H9 (cell line): ENCODE measurements around the gene RGL2. TPM values are rescaled to one million over a fixed set of nuclear protein-coding genes. Genes with fewer than 3 reads are reported as not detected.

Experiments used
- DNase-seq: peaks from one replicate; pipeline ENCODE4 v3.0.0-alpha.2; 2017
- H2AFZ ChIP-seq: one replicate; pipeline ENCODE4 v1.6.1; 2013; ENCODE audit warnings: mild to moderate bottlenecking, low read length, control low read depth, moderate library complexity
- H2AK5ac ChIP-seq: 2 replicates; pipeline ENCODE4 v1.6.1; 2013; ENCODE audit warnings: low read length, control low read depth, mixed read lengths; ENCODE audit not compliant: insufficient read length
- H2BK120ac ChIP-seq: one replicate; pipeline ENCODE4 v1.6.1; 2013; ENCODE audit warnings: low read depth, mild to moderate bottlenecking, low read length, control low read depth, inconsistent platforms; ENCODE audit not compliant: poor library complexity, severe bottlenecking
- H2BK12ac ChIP-seq: 2 replicates; pipeline ENCODE4 v1.6.1; 2013; ENCODE audit warnings: low read length, control low read depth, mixed read lengths, low read depth; ENCODE audit not compliant: insufficient read length
- H2BK15ac ChIP-seq: 2 replicates; pipeline ENCODE4 v1.6.1; 2013; ENCODE audit warnings: low read depth, low read length, control low read depth
- H2BK20ac ChIP-seq: one replicate; pipeline ENCODE4 v1.6.1; 2013; ENCODE audit warnings: low read depth, mild to moderate bottlenecking, low read length, control low read depth, inconsistent platforms; ENCODE audit not compliant: poor library complexity, severe bottlenecking
- H2BK5ac ChIP-seq: 2 replicates; pipeline ENCODE4 v1.6.1; 2013; ENCODE audit warnings: low read length, control low read depth, mixed read lengths; ENCODE audit not compliant: insufficient read length
- H3K14ac ChIP-seq: 2 replicates; pipeline ENCODE4 v1.6.1; 2013; ENCODE audit warnings: low read length, control low read depth; ENCODE audit not compliant: insufficient read depth
- H3K18ac ChIP-seq: 2 replicates; pipeline ENCODE4 v1.6.1; 2013; ENCODE audit warnings: low read depth, mild to moderate bottlenecking, mixed read lengths, low read length, control low read depth; ENCODE audit not compliant: insufficient read length
- H3K23ac ChIP-seq: 2 replicates; pipeline ENCODE4 v1.6.1; 2013; ENCODE audit warnings: low read length, control low read depth, mixed read lengths, low read depth; ENCODE audit not compliant: insufficient read length
- H3K23me2 ChIP-seq: 2 replicates; pipeline ENCODE4 v1.6.1; 2013; ENCODE audit warnings: low read depth, mild to moderate bottlenecking, mixed read lengths, low read length, control low read depth; ENCODE audit not compliant: insufficient read length, poor library complexity, severe bottlenecking
- H3K27ac ChIP-seq: 2 replicates; pipeline ENCODE4 v1.5.1; 2013; ENCODE audit warnings: low read length, control low read depth, mixed read lengths, low read depth; ENCODE audit not compliant: insufficient read length
- H3K27me3 ChIP-seq: 2 replicates; pipeline ENCODE4 v1.6.1; 2013; ENCODE audit warnings: low read length, control low read depth, inconsistent platforms; ENCODE audit not compliant: insufficient read depth
- H3K4ac ChIP-seq: 2 replicates; pipeline ENCODE4 v1.6.1; 2013; ENCODE audit warnings: low read depth, mild to moderate bottlenecking, control low read depth, inconsistent platforms, low read length, moderate library complexity
- H3K4me1 ChIP-seq: 2 replicates; pipeline ENCODE4 v1.6.1; 2013; ENCODE audit warnings: low read length, control low read depth, inconsistent platforms; ENCODE audit not compliant: insufficient read depth
- H3K4me2 ChIP-seq: 2 replicates; pipeline ENCODE4 v1.6.1; 2013; ENCODE audit warnings: low read length, control low read depth, mixed read lengths; ENCODE audit not compliant: insufficient read length, insufficient read depth
- H3K56ac ChIP-seq: 2 replicates; pipeline ENCODE4 v1.6.1; 2013; ENCODE audit warnings: low read depth, mild to moderate bottlenecking, mixed read lengths, low read length, control low read depth; ENCODE audit not compliant: insufficient read length
- H3K79me1 ChIP-seq: 2 replicates; pipeline ENCODE4 v1.6.1; 2013; ENCODE audit warnings: low read depth, mild to moderate bottlenecking, moderate library complexity, low read length, control low read depth, inconsistent platforms; ENCODE audit not compliant: insufficient read depth, poor library complexity, severe bottlenecking
- H3K79me2 ChIP-seq: 2 replicates; pipeline ENCODE4 v1.6.1; 2013; ENCODE audit warnings: low read length, control low read depth, inconsistent platforms; ENCODE audit not compliant: insufficient read depth
- H3K9ac ChIP-seq: 2 replicates; pipeline ENCODE4 v1.6.1; 2013; ENCODE audit warnings: low read length, control low read depth, mixed read lengths; ENCODE audit not compliant: insufficient read length; ENCODE audit errors: extremely low read depth
- H3K9me3 ChIP-seq: one replicate; pipeline ENCODE4 v1.6.1; 2013; ENCODE audit warnings: low read depth, low read length, inconsistent platforms; ENCODE audit not compliant: control insufficient read depth
- H3T11ph ChIP-seq: one replicate; pipeline ENCODE4 v1.6.1; 2013; ENCODE audit warnings: mild to moderate bottlenecking, low read length, control low read depth, inconsistent platforms
- H4K20me1 ChIP-seq: one replicate; pipeline ENCODE4 v1.6.1; 2013; ENCODE audit not compliant: control insufficient read depth, insufficient read length, insufficient read depth
- H4K5ac ChIP-seq: 2 replicates; pipeline ENCODE4 v1.6.1; 2013; ENCODE audit warnings: low read depth, mild to moderate bottlenecking, mixed read lengths, low read length, control low read depth; ENCODE audit not compliant: insufficient read length
- H4K8ac ChIP-seq: replicated peaks from 2 replicates; pipeline ENCODE4 v1.6.1; 2013; ENCODE audit warnings: low read length, control low read depth, mixed read lengths, low read depth; ENCODE audit not compliant: insufficient read length
- H4K91ac ChIP-seq: 2 replicates; pipeline ENCODE4 v1.6.1; 2013; ENCODE audit warnings: low read depth, mild to moderate bottlenecking, moderate library complexity, mixed read lengths, low read length, control low read depth; ENCODE audit not compliant: insufficient read length
- H3K27ac Mint-ChIP-seq, 3 experiments: 2 replicates in 2 of 3; 3 replicates in 1 of 3; pipeline ENCODE4 v1.8.0; 2020 to 2021; ENCODE audit warnings: mixed read lengths in 3 of 3, mild to moderate bottlenecking in 1 of 3, moderate library complexity in 1 of 3
- H3K27me3 Mint-ChIP-seq: 2 replicates; pipeline ENCODE4 v1.8.0; 2021; ENCODE audit warnings: low read depth, mild to moderate bottlenecking, moderate library complexity, mixed read lengths
- H3K36me3 Mint-ChIP-seq, 3 experiments: 2 replicates in 2 of 3; 3 replicates in 1 of 3; pipeline ENCODE4 v1.8.0; 2020 to 2021; ENCODE audit warnings: low read depth in 3 of 3, mixed read lengths in 3 of 3; ENCODE audit not compliant: insufficient read depth in 1 of 3
- H3K4me1 Mint-ChIP-seq, 2 experiments: 2 replicates each; pipeline ENCODE4 v1.8.0; 2020; ENCODE audit warnings: mixed read lengths in 2 of 2
- H3K4me3 Mint-ChIP-seq, 2 experiments: 2 replicates in 1 of 2; 3 replicates in 1 of 2; pipeline ENCODE4 v1.8.0; 2020 to 2021; ENCODE audit warnings: mild to moderate bottlenecking in 2 of 2, mixed read lengths in 2 of 2, moderate library complexity in 1 of 2
- H3K9me3 Mint-ChIP-seq, 2 experiments: 2 replicates in 1 of 2; 3 replicates in 1 of 2; pipeline ENCODE4 v1.8.0; 2020; ENCODE audit warnings: mild to moderate bottlenecking in 2 of 2, mixed read lengths in 2 of 2, moderate library complexity in 1 of 2
- whole genome bisulfite sequencing: extraction: QIAGEN DNeasy Blood & Tissue Kit; methylation state at CpG from one replicate; pipeline ENCODE4 v1.1.7; 2013; ENCODE audit warnings: missing lambda C conversion rate, low lambda C conversion rate, mixed read lengths; ENCODE audit not compliant: insufficient read length; ENCODE audit errors: extremely low coverage; 5-methylcytosine and 5-hydroxymethylcytosine counted together
- total RNA-seq: library from RNA; stranded (reverse); gene quantifications from 2 replicates; pipeline ENCODE4 v1.2.1, GENCODE V29; 2021
- TF ChIP-seq, protein P1 (sequence below): fragments of 200-600 bp; sonication (generic); conservative IDR thresholded peaks from 3 replicates; pipeline ENCODE4 v1.8.0; 2021; ENCODE audit warnings: antibody characterized with exemption, mild to moderate bottlenecking

RGL2 gene
- total RNA-seq, 1 experiment from 2014 or later = 74.3 TPM

DNA sequence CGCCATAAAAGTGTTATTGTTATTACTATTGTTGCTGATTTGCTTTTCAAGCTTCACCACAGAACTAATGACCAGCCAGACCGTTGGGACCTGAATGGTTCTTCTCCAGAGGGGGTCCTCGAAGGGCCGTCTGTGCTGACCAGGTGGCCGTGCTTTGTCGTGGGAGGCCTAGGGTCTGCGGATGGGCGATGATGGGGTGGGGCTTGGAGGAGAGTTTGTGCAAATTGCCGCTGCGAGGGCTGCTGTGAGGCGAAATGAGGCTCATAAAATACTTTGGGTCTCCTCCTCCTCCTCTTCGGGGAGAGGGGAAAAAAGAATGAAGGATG, 24.8 kb upstream of the RGL2 start:
- Histone ChIP-seq H4K91ac (no peak overlapping the region), H3K4me2 (peak overlapping the region; percentile 93), H3K9me3 (no peaks in the 10 kb centered on the region), H3K27ac (no peak overlapping the region), H3K9ac (peak overlapping the region; percentile 53), H2BK120ac (no peak overlapping the region), H3K14ac (no peak overlapping the region; the same call in 1 of the 2 replicates), H3K23me2 (peaks cover 18% of the 10 kb centered on the region), H2AK5ac (no peak overlapping the region), H3K79me2 (peaks cover 8% of the 10 kb centered on the region; the same call in 1 of the 2 replicates), H2AFZ (peak overlapping the region; percentile 60), H3K18ac (peak overlapping the region; percentile 9), H3K79me1 (peaks cover 7% of the 10 kb centered on the region), H4K5ac (no peak overlapping the region), H4K20me1 (no peaks in the 10 kb centered on the region), H2BK5ac (no peak overlapping the region), H4K8ac (no peak overlapping the region), H2BK15ac (no peak overlapping the region), H2BK20ac (no peak overlapping the region), H3K4ac (no peak overlapping the region), H3T11ph (no peak overlapping the region), H3K23ac (no peak overlapping the region), H3K56ac (no peak overlapping the region), H3K27me3 (no peaks in the 10 kb centered on the region), H2BK12ac (no peak overlapping the region), H3K4me1 (peaks cover 9% of the 10 kb centered on the region; the same call in 1 of the 2 replicates)
- Mint-ChIP-seq H3K4me1 (peaks cover 43 to 45% of the 10 kb centered on the region in 2 experiments), H3K36me3 (peaks cover 28 to 32% (median 29%) of the 10 kb centered on the region in 3 experiments), H3K27me3 (no peaks in the 10 kb centered on the region; the same call in 1 of the 2 replicates), H3K9me3 (peaks cover 0 to 3% of the 10 kb centered on the region in 2 experiments; a peak in 3 of 5 replicates), H3K4me3 (peak overlapping the region; percentile 95 to 100), H3K27ac (peak overlapping the region; percentile 94 to 99 (median 96); a peak in 6 of 7 replicates)
- TF ChIP-seq, protein P1, sequence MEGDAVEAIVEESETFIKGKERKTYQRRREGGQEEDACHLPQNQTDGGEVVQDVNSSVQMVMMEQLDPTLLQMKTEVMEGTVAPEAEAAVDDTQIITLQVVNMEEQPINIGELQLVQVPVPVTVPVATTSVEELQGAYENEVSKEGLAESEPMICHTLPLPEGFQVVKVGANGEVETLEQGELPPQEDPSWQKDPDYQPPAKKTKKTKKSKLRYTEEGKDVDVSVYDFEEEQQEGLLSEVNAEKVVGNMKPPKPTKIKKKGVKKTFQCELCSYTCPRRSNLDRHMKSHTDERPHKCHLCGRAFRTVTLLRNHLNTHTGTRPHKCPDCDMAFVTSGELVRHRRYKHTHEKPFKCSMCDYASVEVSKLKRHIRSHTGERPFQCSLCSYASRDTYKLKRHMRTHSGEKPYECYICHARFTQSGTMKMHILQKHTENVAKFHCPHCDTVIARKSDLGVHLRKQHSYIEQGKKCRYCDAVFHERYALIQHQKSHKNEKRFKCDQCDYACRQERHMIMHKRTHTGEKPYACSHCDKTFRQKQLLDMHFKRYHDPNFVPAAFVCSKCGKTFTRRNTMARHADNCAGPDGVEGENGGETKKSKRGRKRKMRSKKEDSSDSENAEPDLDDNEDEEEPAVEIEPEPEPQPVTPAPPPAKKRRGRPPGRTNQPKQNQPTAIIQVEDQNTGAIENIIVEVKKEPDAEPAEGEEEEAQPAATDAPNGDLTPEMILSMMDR = no peak
- peak; percentile 41 for DNase-seq
- no CpG with 5 or more reads among the region's 12 CpGs for WGBS
